HEK293T (cell line): ENCODE results near the gene ARHGAP22.

Experiments used
- ARNT ChIP-seq: fragments of 450-650 bp; IDR thresholded peaks from 2 replicates; pipeline ENCODE4 v1.6.1; 2017; ENCODE audit warnings: mild to moderate bottlenecking
- BHLHE40 ChIP-seq: fragments of 450-650 bp; IDR thresholded peaks from 2 replicates; pipeline ENCODE4 v1.6.1; 2016; ENCODE audit warnings: mild to moderate bottlenecking, moderate library complexity, borderline replicate concordance
- CTBP1 ChIP-seq: fragments of 450-650 bp; IDR thresholded peaks from 2 replicates; pipeline ENCODE4 v1.6.1; 2016; ENCODE audit warnings: borderline replicate concordance
- ELF4 ChIP-seq: fragments of 450-650 bp; IDR thresholded peaks from 2 replicates; pipeline ENCODE4 v1.6.1; 2017; ENCODE audit warnings: antibody characterized with exemption
- FOXA1 ChIP-seq: fragments of 450-650 bp; IDR thresholded peaks from 2 replicates; pipeline ENCODE4 v1.6.1; 2016; ENCODE audit warnings: mild to moderate bottlenecking
- FOXK2 ChIP-seq: fragments of 450-650 bp; IDR thresholded peaks from 2 replicates; pipeline ENCODE4 v1.6.1; 2016; ENCODE audit warnings: mild to moderate bottlenecking
- FOXM1 ChIP-seq: fragments of 450-650 bp; IDR thresholded peaks from 2 replicates; pipeline ENCODE4 v1.6.1; 2017; ENCODE audit warnings: mild to moderate bottlenecking, borderline replicate concordance
- HDGF ChIP-seq: fragments of 450-650 bp; IDR thresholded peaks from 2 replicates; pipeline ENCODE4 v1.6.1; 2017; ENCODE audit warnings: antibody characterized with exemption, borderline replicate concordance
- L3MBTL2 ChIP-seq: fragments of 450-650 bp; conservative IDR thresholded peaks from 2 replicates; pipeline ENCODE4 v1.6.1; 2016; ENCODE audit warnings: mild to moderate bottlenecking
- LEF1 ChIP-seq: fragments of 450-650 bp; IDR thresholded peaks from 2 replicates; pipeline ENCODE4 v1.6.1; 2017; ENCODE audit warnings: mild to moderate bottlenecking, borderline replicate concordance
- NFRKB ChIP-seq: fragments of 450-650 bp; IDR thresholded peaks from 2 replicates; pipeline ENCODE4 v1.6.1; 2016; ENCODE audit warnings: mild to moderate bottlenecking, moderate library complexity
- SP1 ChIP-seq: fragments of 450-650 bp; IDR thresholded peaks from 2 replicates; pipeline ENCODE4 v1.6.1; 2017
- SUZ12 ChIP-seq: fragments of 450-650 bp; IDR thresholded peaks from 2 replicates; pipeline ENCODE4 v1.6.1; 2016; ENCODE audit warnings: mild to moderate bottlenecking
- ZNF384 ChIP-seq: fragments of 450-650 bp; IDR thresholded peaks from 2 replicates; pipeline ENCODE4 v1.6.1; 2016

- TF ChIP-seq NFRKB (no peak), FOXM1 (no peak), FOXK2 (no peak), ELF4 (no peak), CTBP1 (no peak), SP1 (no peak), FOXA1 (no peak), L3MBTL2 (no peak), BHLHE40 (no peak), SUZ12 (no peak), ZNF384 (no peak), HDGF (no peak), ARNT (no peak), LEF1 (no peak)
Observed at GRCh38 chr10:48541144-48541795, 63.6 kb downstream of the ARHGAP22 start.
